ENCODE data around the gene ELOVL1. TPM values are rescaled to one million over a fixed set of nuclear protein-coding genes. Genes with fewer than 3 reads are reported as not detected.
A peak's percentile ranks its signal among the peaks of the same experiment; 100 is the strongest.

Gene ELOVL1
- total RNA-seq, 4 donors from 2014 or later = 19.6 to 26.7 (median 21.4) TPM

GRCh38 chr1:43348809-43349593 lies 18.8 kb downstream of the ELOVL1 start:
- intact Hi-C loops (cut with DNase I; ENCODE audit: low total_unique reads) (loop anchor here (1.0 to 2.0 kb wide), 2 partner anchors 19 to 40 kb away; partner anchors contain the start of genes ELOVL1, MED8 and SZT2), in situ Hi-C loops (cut with MboI; ENCODE audit: low sequenced_read_pairs in 4 of 4) (no loop called here)
- no peaks in the 10 kb centered on the region for H3K9me3 ChIP-seq
- H3K27me3 ChIP-seq = no peaks in the 10 kb centered on the region
- peak overlapping the region; percentile 64 to 83 (median 70) for H3K4me3 ChIP-seq
- peak; percentile 46 to 78 for DNase-seq
- peak overlapping the region; percentile 66 to 85 (median 78) for H3K27ac ChIP-seq
- TF ChIP-seq POLR2A (IDR thresholded peaks at IDR 0.05) (peak; percentile 30 to 37), CTCF (IDR thresholded peaks at IDR 0.05 in 4 of 5, conservative IDR thresholded peaks at IDR 0.05 in 1 of 5) (no peak)
- H3K36me3 ChIP-seq = no peaks in the 10 kb centered on the region
- peaks cover 16 to 18% of the 10 kb centered on the region in 2 donors for H3K4me1 ChIP-seq
- ATAC-seq = peak; percentile 71 to 83

- Histone ChIP-seq H3K4me3 (peak overlapping the region; percentile 64 to 83 (median 70)), H3K9me3 (no peaks in the 10 kb centered on the region), H3K27ac (peak overlapping the region; percentile 66 to 85 (median 78)), H3K4me1 (peaks cover 16 to 18% of the 10 kb centered on the region in 2 donors), H3K36me3 (no peaks in the 10 kb centered on the region), H3K27me3 (no peaks in the 10 kb centered on the region)
- no peak for TF ChIP-seq POLR2A (IDR thresholded peaks at IDR 0.05)
- no peak for TF ChIP-seq CTCF (IDR thresholded peaks at IDR 0.05 in 4 of 5, conservative IDR thresholded peaks at IDR 0.05 in 1 of 5)
- in situ Hi-C loops (cut with MboI; ENCODE audit: low sequenced_read_pairs in 4 of 4) (no loop called here), intact Hi-C loops (cut with DNase I; ENCODE audit: low total_unique reads) (loop anchor here (2.0 kb wide), 1 partner anchor 40 kb away; the partner anchor contains the start of genes MED8 and SZT2)
- ATAC-seq (peak; percentile 22 to 44), DNase-seq (peak in 1 of 2 donors; percentile 22)
These were observed 19.4 kb downstream of the ELOVL1 start for GRCh38 chr1:43348343-43348808.

- Histone ChIP-seq H3K27me3 (no peaks in the 10 kb centered on the region), H3K36me3 (no peaks in the 10 kb centered on the region), H3K27ac (no peak overlapping the region), H3K4me1 (peaks cover 16 to 18% of the 10 kb centered on the region in 2 donors), H3K9me3 (no peaks in the 10 kb centered on the region), H3K4me3 (no peak overlapping the region)
- TF ChIP-seq POLR2A (IDR thresholded peaks at IDR 0.05) (no peak), CTCF (IDR thresholded peaks at IDR 0.05 in 4 of 5, conservative IDR thresholded peaks at IDR 0.05 in 1 of 5) (no peak)
- intact Hi-C loops (cut with DNase I; ENCODE audit: low total_unique reads) = no loop called here
- in situ Hi-C loops (cut with MboI; ENCODE audit: low sequenced_read_pairs in 4 of 4) = no loop called here
- DNase-seq (no peak), ATAC-seq (no peak)
These were observed 21.2 kb downstream of the ELOVL1 start for GRCh38 chr1:43346636-43347035.

- peak overlapping the region in 2 of 4 donors; percentile 36 to 56 for H3K27ac ChIP-seq
- no peak overlapping the region for H3K4me3 ChIP-seq
- no peaks in the 10 kb centered on the region for H3K36me3 ChIP-seq
- no peaks in the 10 kb centered on the region for H3K27me3 ChIP-seq
- ATAC-seq (peak in 1 of 2 donors; percentile 32), DNase-seq (no peak)
- H3K9me3 ChIP-seq = no peaks in the 10 kb centered on the region
- in situ Hi-C loops (cut with MboI; ENCODE audit: low sequenced_read_pairs in 4 of 4) (no loop called here), intact Hi-C loops (cut with DNase I; ENCODE audit: low total_unique reads) (no loop called here)
- H3K4me1 ChIP-seq = peaks cover 16 to 18% of the 10 kb centered on the region in 2 donors
- TF ChIP-seq CTCF (IDR thresholded peaks at IDR 0.05 in 4 of 5, conservative IDR thresholded peaks at IDR 0.05 in 1 of 5) (no peak), POLR2A (IDR thresholded peaks at IDR 0.05) (no peak)
These were observed 22.7 kb downstream of the ELOVL1 start for GRCh38 chr1:43345120-43345519.

Measured in gastrocnemius medialis (tissue), 4 donors.